ENCODE measurements around the gene CSF1R.

Gene CSF1R

DNA sequence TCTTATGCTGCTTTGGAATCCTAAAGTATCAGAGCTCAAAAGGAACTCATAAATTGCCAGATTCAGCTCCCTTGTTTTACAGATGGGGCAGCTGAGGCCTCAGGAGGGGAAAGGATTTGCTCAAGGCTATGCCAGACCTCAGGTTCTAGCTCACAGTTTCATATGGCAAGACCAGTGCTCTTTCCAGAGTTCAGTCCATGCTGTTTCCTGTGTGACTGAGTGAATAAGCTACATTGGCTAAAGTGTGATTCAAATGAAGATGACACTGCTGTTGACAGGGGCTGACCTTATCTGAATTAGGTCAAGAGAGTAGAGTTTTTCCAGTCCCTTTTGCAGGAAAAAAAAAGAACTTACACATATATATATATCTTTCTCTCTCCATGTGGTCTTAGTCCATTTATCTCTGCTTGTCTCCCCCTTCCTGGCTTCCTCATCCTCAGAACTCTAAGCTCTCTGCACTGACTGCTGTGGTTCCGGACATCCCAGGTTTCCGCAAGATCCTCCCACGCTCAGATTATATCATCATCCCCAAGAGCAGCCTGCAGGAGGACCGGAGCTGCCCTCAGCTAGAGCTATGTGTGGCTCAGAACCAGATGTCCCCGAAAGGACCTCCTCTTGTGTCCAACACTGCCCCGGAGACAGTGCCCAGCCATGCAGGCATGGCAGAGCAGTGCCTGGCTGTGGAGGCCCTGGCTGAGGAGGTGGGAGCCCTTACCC lies 76.5 kb downstream of the CSF1R start:
- peaks cover 3% of the 10 kb centered on the region for H3K9me3 ChIP-seq (ENCODE audit: insufficient read depth, low read length, severe bottlenecking)
- H3K4me1 ChIP-seq (ENCODE audit: insufficient read depth, low read length): peaks cover 3% of the 10 kb centered on the region; the same call in 1 of the 2 replicates
- peaks cover 93% of the 10 kb centered on the region for H3K36me3 ChIP-seq (ENCODE audit: insufficient read depth, low read length)
- DNase-seq: no peak
- peaks cover 24% of the 10 kb centered on the region for H3K79me2 ChIP-seq (ENCODE audit: insufficient read depth, low read length)
- H3K27ac ChIP-seq (ENCODE audit: low read length): no peak overlapping the region
- no peak overlapping the region for H3K4me2 ChIP-seq (ENCODE audit: insufficient read depth, low read length)
- no peak overlapping the region for H3K4me3 ChIP-seq (ENCODE audit: low read depth in 1 of 2, low read length in 2 of 2)
- H2AFZ ChIP-seq (ENCODE audit: low read depth, low read length): no peak overlapping the region
- H3K27me3 ChIP-seq (ENCODE audit: insufficient read depth, low read length, poor library complexity): no peaks in the 10 kb centered on the region
- ATAC-seq (ENCODE audit: insufficient read depth, low read depth): no peak
- no peak for TF ChIP-seq EZH2 (IDR thresholded peaks at IDR 0.05; ENCODE audit: borderline replicate concordance, low read depth, low read length, severe bottlenecking)
- TF ChIP-seq, protein P1, sequence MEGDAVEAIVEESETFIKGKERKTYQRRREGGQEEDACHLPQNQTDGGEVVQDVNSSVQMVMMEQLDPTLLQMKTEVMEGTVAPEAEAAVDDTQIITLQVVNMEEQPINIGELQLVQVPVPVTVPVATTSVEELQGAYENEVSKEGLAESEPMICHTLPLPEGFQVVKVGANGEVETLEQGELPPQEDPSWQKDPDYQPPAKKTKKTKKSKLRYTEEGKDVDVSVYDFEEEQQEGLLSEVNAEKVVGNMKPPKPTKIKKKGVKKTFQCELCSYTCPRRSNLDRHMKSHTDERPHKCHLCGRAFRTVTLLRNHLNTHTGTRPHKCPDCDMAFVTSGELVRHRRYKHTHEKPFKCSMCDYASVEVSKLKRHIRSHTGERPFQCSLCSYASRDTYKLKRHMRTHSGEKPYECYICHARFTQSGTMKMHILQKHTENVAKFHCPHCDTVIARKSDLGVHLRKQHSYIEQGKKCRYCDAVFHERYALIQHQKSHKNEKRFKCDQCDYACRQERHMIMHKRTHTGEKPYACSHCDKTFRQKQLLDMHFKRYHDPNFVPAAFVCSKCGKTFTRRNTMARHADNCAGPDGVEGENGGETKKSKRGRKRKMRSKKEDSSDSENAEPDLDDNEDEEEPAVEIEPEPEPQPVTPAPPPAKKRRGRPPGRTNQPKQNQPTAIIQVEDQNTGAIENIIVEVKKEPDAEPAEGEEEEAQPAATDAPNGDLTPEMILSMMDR (IDR thresholded peaks at IDR 0.05; ENCODE audit: borderline replicate concordance, extremely low read depth, low read length, poor library complexity, severe bottlenecking): no peak
- H4K20me1 ChIP-seq (ENCODE audit: insufficient read depth, low read length): peaks cover 4% of the 10 kb centered on the region; the same call in 1 of the 2 replicates
- H3K9ac ChIP-seq (ENCODE audit: low read depth, low read length): no peak overlapping the region

DNA sequence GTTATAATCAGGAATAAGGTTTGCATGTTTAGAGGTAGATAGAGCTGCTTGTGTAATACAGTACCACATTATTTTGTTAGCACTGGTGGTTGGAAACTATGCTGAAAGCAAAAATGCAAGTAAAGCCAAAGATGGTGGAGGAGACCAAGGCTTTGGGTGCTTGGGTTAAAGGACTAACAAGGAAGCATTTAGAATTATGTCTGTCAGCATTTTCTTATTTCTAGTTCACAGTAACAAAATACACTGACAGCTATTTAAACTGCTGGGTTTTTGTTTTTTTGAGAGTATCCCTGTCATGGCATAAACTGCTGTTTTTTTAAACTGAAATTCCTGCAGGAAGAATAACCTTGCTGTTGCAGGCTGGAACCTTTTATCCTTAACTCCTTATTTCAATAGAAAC lies 79.3 kb downstream of the CSF1R start:
- Histone ChIP-seq H3K4me3 (ENCODE audit: low read depth in 1 of 2, low read length in 2 of 2) (no peak overlapping the region), H3K4me1 (ENCODE audit: insufficient read depth, low read length) (peaks cover 16% of the 10 kb centered on the region), H3K79me2 (ENCODE audit: insufficient read depth, low read length) (peaks cover 52% of the 10 kb centered on the region), H3K9me3 (ENCODE audit: insufficient read depth, low read length, severe bottlenecking) (no peaks in the 10 kb centered on the region), H4K20me1 (ENCODE audit: insufficient read depth, low read length) (peaks cover 12% of the 10 kb centered on the region; the same call in 1 of the 2 replicates), H3K4me2 (ENCODE audit: insufficient read depth, low read length) (no peak overlapping the region), H2AFZ (ENCODE audit: low read depth, low read length) (no peak overlapping the region), H3K27me3 (ENCODE audit: insufficient read depth, low read length, poor library complexity) (no peaks in the 10 kb centered on the region), H3K27ac (ENCODE audit: low read length) (no peak overlapping the region), H3K9ac (ENCODE audit: low read depth, low read length) (no peak overlapping the region), H3K36me3 (ENCODE audit: insufficient read depth, low read length) (peaks cover 72% of the 10 kb centered on the region)
- DNase-seq: no peak
- no peak for ATAC-seq (ENCODE audit: insufficient read depth, low read depth)
- no peak for TF ChIP-seq EZH2 (IDR thresholded peaks at IDR 0.05; ENCODE audit: borderline replicate concordance, low read depth, low read length, severe bottlenecking)
- TF ChIP-seq, protein P1 (IDR thresholded peaks at IDR 0.05; ENCODE audit: borderline replicate concordance, extremely low read depth, low read length, poor library complexity, severe bottlenecking): no peak

DNA sequence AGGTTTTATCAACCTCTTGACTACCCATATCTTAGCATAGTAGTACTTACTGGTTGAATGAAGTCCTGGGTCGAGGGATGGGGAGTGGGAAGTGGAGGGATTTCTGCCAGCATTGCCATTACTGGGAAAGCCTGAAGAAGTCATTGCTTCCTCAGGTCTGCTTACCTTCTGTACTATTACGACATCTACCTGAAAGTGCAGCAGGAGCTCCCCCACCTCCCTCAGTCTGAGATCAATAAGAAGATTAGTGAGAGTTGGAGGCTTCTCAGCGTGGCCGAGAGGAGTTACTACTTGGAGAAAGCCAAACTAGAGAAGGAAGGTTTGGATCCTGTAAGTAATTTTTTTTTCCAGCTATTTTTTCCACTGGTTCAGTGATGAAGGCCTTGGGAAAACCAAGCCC lies 80.0 kb downstream of the CSF1R start:
- TF ChIP-seq EZH2 (IDR thresholded peaks at IDR 0.05; ENCODE audit: borderline replicate concordance, low read depth, low read length, severe bottlenecking): no peak
- TF ChIP-seq, protein P1 (IDR thresholded peaks at IDR 0.05; ENCODE audit: borderline replicate concordance, extremely low read depth, low read length, poor library complexity, severe bottlenecking): no peak
- no peak overlapping the region for H3K4me2 ChIP-seq (ENCODE audit: insufficient read depth, low read length)
- no peak overlapping the region for H2AFZ ChIP-seq (ENCODE audit: low read depth, low read length)
- H3K9me3 ChIP-seq (ENCODE audit: insufficient read depth, low read length, severe bottlenecking): no peaks in the 10 kb centered on the region
- H3K9ac ChIP-seq (ENCODE audit: low read depth, low read length): no peak overlapping the region
- H3K36me3 ChIP-seq (ENCODE audit: insufficient read depth, low read length): peaks cover 66% of the 10 kb centered on the region
- peaks cover 18% of the 10 kb centered on the region; the same call in 1 of the 2 replicates for H4K20me1 ChIP-seq (ENCODE audit: insufficient read depth, low read length)
- H3K4me1 ChIP-seq (ENCODE audit: insufficient read depth, low read length): peaks cover 23% of the 10 kb centered on the region
- H3K27ac ChIP-seq (ENCODE audit: low read length): no peak overlapping the region
- no peaks in the 10 kb centered on the region for H3K27me3 ChIP-seq (ENCODE audit: insufficient read depth, low read length, poor library complexity)
- ATAC-seq (ENCODE audit: insufficient read depth, low read depth) (no peak), DNase-seq (no peak)
- peaks cover 59% of the 10 kb centered on the region for H3K79me2 ChIP-seq (ENCODE audit: insufficient read depth, low read length)
- H3K4me3 ChIP-seq (ENCODE audit: low read depth in 1 of 2, low read length in 2 of 2): no peak overlapping the region
